ENCODE measurements around the gene FMN2.
"Not testable (repeated sequence)": the region's sequence is repeated elsewhere in the genome, so short reads cannot be mapped to it uniquely, and the experiment has no call there.

The FMN2 gene

DNA sequence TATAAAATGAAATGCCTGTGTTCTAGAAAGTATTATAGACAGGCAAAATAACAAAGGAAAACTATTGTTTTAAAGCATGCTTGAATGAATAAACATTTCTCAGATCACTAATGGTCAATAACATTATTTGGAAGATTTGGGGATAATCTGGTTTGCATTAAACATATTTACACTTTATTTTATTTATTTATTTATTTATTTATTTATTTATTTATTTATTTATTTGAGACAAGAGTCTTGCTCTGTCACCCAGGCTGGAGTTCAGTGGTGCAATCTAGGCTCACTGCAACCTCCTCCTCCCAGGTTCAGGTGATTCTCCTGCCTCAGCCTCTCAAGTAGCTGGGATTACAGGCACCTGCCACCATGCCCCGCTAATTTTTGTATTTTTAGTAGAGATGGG is 236.7 kb downstream of the FMN2 start:
- DNase-seq, result not testable (repeated sequence)

- DNase-seq, result no peak
These were observed 237.8 kb downstream of the FMN2 start for GRCh38 chr1:240329443-240329842.

DNA sequence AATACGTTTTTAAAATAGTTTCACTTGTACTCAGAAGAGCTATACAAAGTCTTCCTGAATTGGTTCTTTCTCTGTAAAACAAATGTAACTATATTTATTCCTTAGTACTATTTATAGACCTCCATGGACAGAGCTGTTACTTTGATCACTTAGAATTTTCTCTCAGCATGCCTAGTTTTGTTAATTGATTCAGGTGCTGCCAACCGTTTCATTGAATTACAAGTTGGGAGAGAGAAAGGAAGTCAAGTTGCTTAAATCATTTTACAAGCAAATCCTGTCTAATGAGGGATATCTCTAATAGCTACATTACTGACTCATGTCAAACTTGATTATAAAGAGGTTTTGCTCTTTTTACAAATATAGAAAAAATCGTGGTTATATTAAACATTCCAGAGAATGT is 241.0 kb downstream of the FMN2 start:
- no peak for DNase-seq

- no peak for DNase-seq
These were observed 246.1 kb downstream of the FMN2 start for GRCh38 chr1:240337781-240338180.

- DNase-seq, result no peak
These were observed 247.2 kb downstream of the FMN2 start for GRCh38 chr1:240338837-240339236.

DNA sequence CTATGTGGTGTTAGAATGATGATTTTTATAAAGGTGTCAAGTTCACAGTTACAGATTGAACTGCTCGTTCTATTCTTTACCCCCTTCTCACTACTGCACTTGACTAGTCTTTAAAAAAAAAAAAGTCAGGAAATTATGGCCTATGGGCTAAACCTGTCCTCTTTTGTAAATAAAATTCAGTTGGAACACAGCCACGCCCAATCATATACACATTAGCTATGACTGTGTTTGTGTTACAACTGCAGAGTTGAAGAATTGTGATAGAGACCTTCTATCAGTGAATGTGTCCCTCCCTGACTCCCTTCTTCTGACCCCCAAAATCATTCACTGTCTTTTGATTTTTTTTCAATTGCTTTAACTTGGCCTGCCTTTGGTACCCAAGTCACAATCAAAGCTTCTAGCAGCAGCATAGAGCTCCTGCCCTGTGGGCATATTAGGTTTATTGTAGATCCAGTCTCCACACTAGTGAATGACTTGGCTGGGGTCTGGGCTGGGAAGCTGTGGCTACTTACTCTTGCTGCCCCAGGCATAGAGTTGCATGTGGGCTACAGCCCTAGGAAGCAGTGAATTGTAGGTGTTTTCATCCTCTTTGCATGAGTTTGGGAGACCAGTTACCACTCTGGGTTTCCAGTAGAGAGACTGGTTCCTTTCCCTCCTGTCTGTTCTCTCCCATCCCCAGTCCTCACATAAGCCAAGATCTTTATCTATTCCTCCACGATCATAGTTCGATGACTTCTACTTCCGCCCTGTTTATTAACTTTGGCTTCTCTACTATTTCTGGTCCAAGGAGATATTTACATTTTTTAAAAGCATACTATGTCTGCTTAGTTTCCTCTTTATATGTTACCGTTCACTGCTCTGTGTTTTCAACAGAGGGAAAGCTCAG is 249.9 kb downstream of the FMN2 start:
- DNase-seq, result no peak

- DNase-seq, result no peak
These were observed 250.6 kb downstream of the FMN2 start for GRCh38 chr1:240342251-240342625.

DNA sequence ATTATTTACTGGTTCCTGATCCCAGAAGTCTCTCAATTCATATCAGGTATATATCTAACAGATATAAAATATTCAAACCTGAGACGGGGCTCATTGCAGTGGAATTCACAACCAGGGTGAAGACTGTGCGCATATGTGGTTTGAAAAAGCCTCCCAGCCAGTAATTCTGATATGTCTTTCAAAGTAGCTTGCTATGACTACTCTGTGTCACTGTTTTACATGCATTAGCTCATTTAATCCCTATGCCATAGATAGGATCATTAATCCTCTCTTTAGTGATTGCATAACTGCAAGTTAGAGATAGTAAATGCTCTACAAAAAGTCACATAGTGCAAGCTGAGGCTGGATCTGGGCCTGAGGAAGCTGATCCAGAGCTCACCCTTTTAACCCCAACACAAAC is 251.4 kb downstream of the FMN2 start:
- DNase-seq, result no peak

DNA sequence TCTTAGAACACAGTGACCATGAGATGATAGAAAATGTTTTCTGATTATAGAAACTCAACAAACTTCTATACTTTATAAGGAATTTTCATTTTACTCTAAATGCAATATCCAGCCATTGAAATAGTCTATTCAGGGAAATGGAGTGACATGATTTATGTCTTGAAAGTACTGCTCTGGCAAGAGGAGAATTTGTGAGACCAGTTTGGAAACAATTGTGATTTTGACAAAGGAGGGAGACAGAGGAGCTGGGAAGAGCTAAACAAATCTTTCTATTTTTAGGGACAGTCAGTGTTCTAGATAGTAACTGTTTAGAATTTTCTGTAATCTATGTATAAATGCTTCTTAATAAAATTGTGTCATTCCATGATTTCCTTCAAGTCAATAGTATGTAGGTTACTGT is 252.3 kb downstream of the FMN2 start:
- no peak for DNase-seq

DNA sequence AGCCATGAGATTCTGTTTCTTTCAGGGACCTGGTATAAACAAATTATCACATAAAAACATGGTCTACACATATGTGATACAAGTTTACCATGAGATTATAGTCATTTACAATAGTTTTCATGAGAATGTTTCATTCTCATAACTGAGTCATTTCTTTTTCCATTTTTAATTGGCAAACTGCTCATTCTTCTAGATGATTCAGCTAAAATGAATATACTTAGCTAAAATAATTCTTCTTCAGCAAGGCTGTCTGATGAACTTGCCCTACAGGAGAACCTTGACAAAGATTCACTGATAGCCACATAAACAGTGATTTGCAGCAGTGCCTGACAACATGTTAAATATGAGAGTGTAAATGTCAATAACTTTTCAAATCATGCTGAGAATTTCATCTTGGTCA is 253.2 kb downstream of the FMN2 start:
- DNase-seq, result no peak

- no peak for DNase-seq
These were observed 258.0 kb downstream of the FMN2 start for GRCh38 chr1:240349695-240350094.

GRCh38 chr1:240350910-240351331 is 259.2 kb downstream of the FMN2 start:
- DNase-seq, result no peak

DNA sequence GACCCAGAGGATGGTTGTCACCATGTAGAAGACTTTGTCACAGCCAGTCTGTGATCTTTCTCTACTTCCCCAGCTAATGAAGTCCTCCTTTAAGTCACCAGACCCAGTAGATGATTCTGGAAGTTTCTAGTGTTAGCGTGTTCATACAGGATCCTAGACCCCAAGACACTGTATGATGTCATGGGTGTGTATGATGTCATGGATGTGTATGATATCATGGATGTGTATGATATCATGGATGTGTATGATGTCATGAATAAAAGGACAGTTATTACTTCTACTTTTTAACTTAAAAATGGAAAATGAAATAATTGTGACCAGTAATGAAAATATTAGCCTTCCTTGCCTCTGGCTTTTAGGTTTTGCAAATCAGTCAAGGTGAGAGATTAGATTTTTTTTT is 260.0 kb downstream of the FMN2 start:
- DNase-seq, result no peak

GRCh38 chr1:240352769-240353168 is 261.1 kb downstream of the FMN2 start:
- no peak for DNase-seq

DNA sequence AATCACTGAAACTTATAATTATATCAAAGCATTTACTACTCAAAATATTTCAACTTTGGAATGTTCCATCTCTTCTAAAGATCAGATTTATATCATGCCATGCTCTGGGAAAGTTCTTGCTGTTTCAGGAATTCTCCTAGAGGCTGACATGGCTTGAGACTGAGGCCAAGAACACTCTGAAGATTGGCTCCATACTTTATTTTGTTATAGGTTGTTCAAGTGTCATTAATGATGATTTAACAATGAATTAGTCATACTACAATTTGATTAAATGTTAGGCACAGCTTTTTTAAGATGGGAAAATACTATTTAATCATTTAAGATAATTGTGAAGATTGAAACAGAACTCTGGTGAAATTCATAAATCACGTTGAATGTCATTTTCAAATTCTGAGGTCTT is 264.9 kb downstream of the FMN2 start:
- DNase-seq, result no peak

DNA sequence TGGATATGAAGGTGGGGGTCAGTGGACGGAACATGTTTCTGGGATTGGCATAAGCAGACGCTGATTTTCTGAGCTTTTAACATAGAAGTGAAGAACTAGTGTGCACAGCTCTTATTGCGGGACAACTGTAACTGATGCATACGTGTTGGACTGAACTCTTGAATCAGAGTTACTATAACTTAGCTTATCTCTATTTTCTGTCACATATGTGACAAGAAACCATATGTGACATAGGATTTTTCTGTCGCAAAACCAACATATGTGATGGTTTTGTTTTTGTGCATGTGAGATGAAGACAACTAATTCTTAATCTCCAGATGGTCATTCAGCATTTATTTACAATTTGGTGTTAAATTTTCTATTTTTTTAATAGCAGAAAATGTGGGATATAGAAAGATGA is 270.4 kb downstream of the FMN2 start:
- DNase-seq, result no peak

- DNase-seq, result no peak
These were observed 271.1 kb downstream of the FMN2 start for GRCh38 chr1:240362826-240363225.

- DNase-seq, result no peak
These were observed 271.6 kb downstream of the FMN2 start for GRCh38 chr1:240363315-240363714.

- DNase-seq, result no peak
These were observed 272.2 kb downstream of the FMN2 start for GRCh38 chr1:240363914-240364313.

DNA sequence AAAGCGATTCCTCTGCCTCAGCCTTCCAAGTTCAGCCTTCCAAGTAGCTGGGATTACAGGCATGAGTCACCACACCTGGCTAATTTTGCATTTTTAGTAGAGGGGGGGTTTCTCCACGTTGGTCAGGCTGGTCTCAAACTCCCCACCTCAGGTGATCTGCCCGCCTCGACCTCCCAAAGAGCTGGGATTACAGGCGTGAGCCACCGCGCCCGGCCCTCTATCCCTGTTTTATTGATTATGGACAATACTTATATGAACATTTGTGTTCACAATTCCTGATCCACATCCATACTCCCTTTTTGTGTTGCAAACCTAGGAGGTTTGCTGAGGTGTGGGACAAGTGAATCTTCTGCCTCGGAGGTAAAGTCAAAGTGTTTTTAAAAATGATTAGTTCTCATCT is 275.0 kb downstream of the FMN2 start:
- no peak for DNase-seq

DNA sequence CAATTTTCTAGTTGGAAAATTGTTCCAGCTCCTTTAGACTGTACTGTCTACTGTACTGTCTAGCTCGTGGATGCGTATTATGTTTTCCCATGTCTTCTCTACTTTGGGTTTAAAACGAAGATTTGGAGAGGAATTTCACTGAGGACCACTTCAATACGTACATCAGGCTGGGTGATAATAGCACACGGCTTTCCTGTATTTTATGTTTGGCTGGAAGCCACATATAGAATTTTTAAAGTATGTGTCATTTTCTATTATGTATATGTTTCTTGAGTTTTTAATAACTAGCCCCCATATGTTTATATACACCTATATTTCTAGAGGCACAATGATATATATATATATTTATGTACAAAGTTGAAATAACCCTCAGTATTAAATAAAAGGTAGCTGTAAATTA is 293.9 kb downstream of the FMN2 start:
- DNase-seq, result no peak

GRCh38 chr1:240385985-240386978 is 294.6 kb downstream of the FMN2 start:
- DNase-seq, result no peak

DNA sequence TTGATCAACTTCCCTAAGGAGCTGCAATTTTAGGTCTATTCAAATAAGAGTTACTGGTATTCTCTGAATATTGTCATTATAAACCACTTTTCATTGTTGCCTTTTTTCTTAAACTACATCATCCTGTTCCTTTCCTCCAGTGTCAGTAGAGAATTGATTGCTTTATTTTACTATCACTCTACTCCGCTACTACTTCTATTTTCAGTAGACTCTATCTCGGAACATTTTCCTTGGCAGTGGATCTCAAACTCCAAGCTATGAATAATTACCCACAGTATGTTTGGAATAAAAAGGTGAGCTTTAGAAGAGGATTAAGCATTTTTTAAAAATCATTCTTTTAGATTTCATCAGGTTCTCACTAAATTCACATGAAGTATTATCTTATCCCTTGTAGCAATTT is 295.4 kb downstream of the FMN2 start:
- no peak for DNase-seq
